Heart right ventricle (tissue), 16 donors: Measurements from ENCODE around the gene TNS1. TPM values are rescaled to one million over a fixed set of nuclear protein-coding genes. Genes with fewer than 3 reads are reported as not detected.

Source experiments
- ATAC-seq, 8 donors: fragments of 200-7000 bp; cut with Tn5 transposase; one replicate each; pipeline ENCODE4 v1.9.1; 2020; ENCODE audit warnings: mild to moderate bottlenecking in 8 of 8, moderate library complexity in 8 of 8, moderate number of reproducible peaks in 1 of 8
- DNase-seq, 2 donors: peaks; one replicate each; pipeline ENCODE4 v3.0.0-alpha.2; 2020
- H3K27ac ChIP-seq, 10 donors: fragments of 200-600 bp; sonication (generic) in 2 of 10; one replicate each; pipeline versions ENCODE4 v1.5.0 to v1.8.0; 2020 to 2022; ENCODE audit warnings: mild to moderate bottlenecking in 3 of 10
- H3K27me3 ChIP-seq, 7 donors: fragments of 200-600 bp; one replicate each; pipeline ENCODE4 v1.8.0; 2021 to 2022; ENCODE audit warnings: mild to moderate bottlenecking in 2 of 7
- H3K36me3 ChIP-seq, 9 donors: fragments of 200-600 bp; sonication (generic) in 1 of 9; one replicate each; pipeline versions ENCODE4 v1.5.0 to v1.8.0; 2020 to 2022; ENCODE audit warnings: mild to moderate bottlenecking in 2 of 9
- H3K4me1 ChIP-seq, 9 donors: fragments of 200-600 bp; sonication (generic) in 1 of 9; one replicate each; pipeline versions ENCODE4 v1.5.0 to v1.8.0; 2020 to 2022; ENCODE audit warnings: mild to moderate bottlenecking in 4 of 9
- H3K4me3 ChIP-seq, 10 donors: fragments of 200-600 bp; sonication (generic) in 2 of 10; one replicate each; pipeline versions ENCODE4 v1.5.0 to v1.8.0; 2020 to 2022; ENCODE audit warnings: mild to moderate bottlenecking in 7 of 10, moderate library complexity in 2 of 10
- H3K9me3 ChIP-seq, 11 donors: fragments of 200-600 bp in 10 of 11; sonication (generic) in 2 of 11; one replicate each; pipeline versions ENCODE4 v1.5.0 to v1.8.0; 2013 to 2022; ENCODE audit warnings: mild to moderate bottlenecking in 2 of 11, control low read depth in 1 of 11, moderate library complexity in 1 of 11
- WGBS, 2 donors: extraction: QIAGEN DNeasy Blood & Tissue Kit; methylation state at CpG; one replicate each; pipeline ENCODE4 v1.1.7; 2013; ENCODE audit warnings: inconsistent platforms in 1 of 2; 5-methylcytosine and 5-hydroxymethylcytosine counted together
- intact Hi-C, 10 donors: fragments of 100-400 bp; cut with DNase I; formaldehyde crosslinking; loops; one replicate each; pipeline versions ENCODE4 v1.11.1 to v1.14.2; 2022
- polyA plus RNA-seq, 2 donors: library from polyadenylated mRNA; stranded (reverse); fragments of 200-250 nt; gene quantifications; one replicate each; pipeline ENCODE4 v1.2.3, GENCODE V29; 2013
- total RNA-seq, 10 donors: library from RNA; stranded (reverse); fragmentation: NEBNext Ultra II Directional in 3 of 10; extraction: Animal tissue kit (Norgen Biotek cat#: 25700) in 3 of 10; gene quantifications; one replicate each; pipeline versions ENCODE4 v1.2.1 to v1.2.4, GENCODE V29; 2021 to 2023
- TF ChIP-seq, protein P1 (sequence below), 9 donors: fragments of 200-600 bp; sonication (generic) in 2 of 9; IDR thresholded peaks; one replicate each; pipeline versions ENCODE4 v1.5.0 to v1.8.0; 2021 to 2022; ENCODE audit warnings: antibody characterized with exemption in 9 of 9, mild to moderate bottlenecking in 5 of 9, moderate library complexity in 1 of 9
- donor health status: Arrhythmogenic right ventricular cardiomyopathy.
- donor health status: ischemic (EF 13 %, LVEDD 7.1; RV severe dilation, severe dysfunction).
- donor health status: healthy with polysubstance abuse.
- donor health status: DM: no; HTN: yes; CAD: no.
- donor health status: DM: no; HTN: no; CAD: no.
- donor health status: ischemic (EF 25% LVEDD 6.9; RV normal size, moderate dysfunction).
- donor health status: ischemic (EF 25% LVEDD 5.7; RV mildly dilated, moderate dysfunction).
- donor health status: healthy.
- donor health status: DM: yes; HTN: yes; CAD: no.
- donor health status: Ischemic cardiomyopathy.
- donor health status: ischemic (EF 35%, LVEDD 5.7; RV mildly dilated, moderate dysfunction).
- donor health status: nonischemic (EF 11% LVEDD 7.7; RV severe dilation, severe dysfunction).
- donor health status: DM: yes; HTN: yes; CAD: no.
- donor health status: PGD.
- donor health status: ischemic (EF 29% LVEDD 5.4; RV normal size, mild dysfunction).
- donor health status: nonischemic (EF 23%, LVEDD 6.1; RV moderate dilation, normal function).

TNS1 gene
- total and polyA plus RNA-seq, 12 donors: 64.6 to 844 (median 731) TPM

DNA sequence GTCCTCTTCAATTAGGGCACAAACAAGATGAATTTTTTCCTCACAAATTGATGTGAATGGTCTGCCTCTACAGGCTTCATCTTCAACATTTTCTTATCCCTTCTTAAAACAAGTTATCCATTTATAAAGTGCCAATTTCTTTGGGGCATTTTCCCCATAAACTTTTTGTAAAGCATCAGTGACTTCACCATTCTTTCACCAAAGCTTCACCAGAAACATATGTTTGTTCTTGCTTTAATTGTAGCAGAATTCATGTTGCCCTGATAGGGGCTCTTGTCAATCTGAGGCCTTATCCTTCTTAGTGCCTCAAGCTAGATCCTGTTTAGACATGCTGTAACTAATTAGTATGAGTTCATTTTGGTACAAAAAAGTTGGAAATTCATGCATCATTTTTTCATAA, 226.2 kb downstream of the TNS1 start:
- TF ChIP-seq, protein P1, sequence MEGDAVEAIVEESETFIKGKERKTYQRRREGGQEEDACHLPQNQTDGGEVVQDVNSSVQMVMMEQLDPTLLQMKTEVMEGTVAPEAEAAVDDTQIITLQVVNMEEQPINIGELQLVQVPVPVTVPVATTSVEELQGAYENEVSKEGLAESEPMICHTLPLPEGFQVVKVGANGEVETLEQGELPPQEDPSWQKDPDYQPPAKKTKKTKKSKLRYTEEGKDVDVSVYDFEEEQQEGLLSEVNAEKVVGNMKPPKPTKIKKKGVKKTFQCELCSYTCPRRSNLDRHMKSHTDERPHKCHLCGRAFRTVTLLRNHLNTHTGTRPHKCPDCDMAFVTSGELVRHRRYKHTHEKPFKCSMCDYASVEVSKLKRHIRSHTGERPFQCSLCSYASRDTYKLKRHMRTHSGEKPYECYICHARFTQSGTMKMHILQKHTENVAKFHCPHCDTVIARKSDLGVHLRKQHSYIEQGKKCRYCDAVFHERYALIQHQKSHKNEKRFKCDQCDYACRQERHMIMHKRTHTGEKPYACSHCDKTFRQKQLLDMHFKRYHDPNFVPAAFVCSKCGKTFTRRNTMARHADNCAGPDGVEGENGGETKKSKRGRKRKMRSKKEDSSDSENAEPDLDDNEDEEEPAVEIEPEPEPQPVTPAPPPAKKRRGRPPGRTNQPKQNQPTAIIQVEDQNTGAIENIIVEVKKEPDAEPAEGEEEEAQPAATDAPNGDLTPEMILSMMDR (IDR thresholded peaks at IDR 0.05): no peak
- no peaks in the 10 kb centered on the region for H3K9me3 ChIP-seq
- H3K4me1 ChIP-seq: no peaks in the 10 kb centered on the region
- DNase-seq (no peak), ATAC-seq (no peak)
- intact Hi-C loops: no loop called here
- H3K27ac ChIP-seq: no peak overlapping the region
- H3K27me3 ChIP-seq: no peaks in the 10 kb centered on the region
- peaks cover 0 to 51% (median 0%) of the 10 kb centered on the region in 9 donors for H3K36me3 ChIP-seq
- no peak overlapping the region for H3K4me3 ChIP-seq

DNA sequence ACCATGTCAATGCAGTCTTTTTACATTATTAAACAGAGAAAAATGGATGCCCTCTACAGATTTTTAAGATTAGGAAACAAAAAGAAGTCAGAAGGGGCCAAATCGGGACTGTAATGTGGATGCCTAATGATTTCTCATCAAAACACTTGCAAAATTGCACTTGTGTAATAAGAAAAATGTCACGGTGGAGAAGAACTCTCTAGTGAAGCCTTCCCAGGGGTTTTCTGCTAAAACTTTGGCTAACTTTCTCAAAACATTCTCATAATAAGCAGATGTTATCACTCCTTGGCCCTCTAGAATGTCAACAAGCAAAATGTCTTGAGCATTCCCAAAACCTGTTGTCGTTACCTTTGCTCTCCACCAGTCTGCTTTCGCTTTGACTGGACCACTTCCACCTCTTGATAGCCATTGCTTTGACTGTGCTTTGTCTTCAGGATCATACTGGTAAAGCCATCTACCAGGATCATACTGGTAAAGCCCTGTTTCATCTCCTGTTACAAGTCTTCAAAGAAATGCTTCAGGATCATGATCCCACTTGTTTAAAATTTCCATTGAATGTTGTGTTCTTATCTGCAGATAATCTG, 226.8 kb downstream of the TNS1 start:
- intact Hi-C loops: no loop called here
- peaks cover 0 to 47% (median 0%) of the 10 kb centered on the region in 9 donors for H3K36me3 ChIP-seq
- H3K27ac ChIP-seq: no peak overlapping the region
- H3K9me3 ChIP-seq: no peaks in the 10 kb centered on the region
- no peaks in the 10 kb centered on the region for H3K4me1 ChIP-seq
- DNase-seq (no peak), ATAC-seq (no peak)
- no peaks in the 10 kb centered on the region for H3K27me3 ChIP-seq
- H3K4me3 ChIP-seq: no peak overlapping the region
- WGBS, 2 donors: 76 to 83% methylated on average over 4 of the region's 4 CpGs
- TF ChIP-seq, protein P1 (IDR thresholded peaks at IDR 0.05): no peak

DNA sequence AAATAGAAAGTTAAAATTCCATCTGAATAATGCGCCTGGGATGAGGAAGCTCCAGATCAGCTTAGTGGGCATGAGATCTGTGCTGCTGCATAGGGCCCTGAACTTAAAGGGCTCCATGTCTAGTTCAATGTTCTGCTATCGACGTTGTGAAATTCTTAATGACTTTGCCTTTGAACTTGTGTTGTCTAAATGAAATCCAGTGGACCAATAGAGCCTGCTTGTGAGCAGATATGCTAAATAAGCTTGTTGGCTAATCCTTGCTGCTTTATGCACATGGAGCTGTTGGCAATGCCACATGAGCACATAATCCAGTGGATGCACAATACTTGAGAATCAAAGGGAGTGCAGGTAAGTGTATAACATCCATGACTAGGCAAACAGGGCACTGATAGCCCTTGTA, 228.6 kb downstream of the TNS1 start:
- intact Hi-C loops: no loop called here
- Histone ChIP-seq H3K9me3 (no peaks in the 10 kb centered on the region), H3K4me3 (no peak overlapping the region), H3K27ac (no peak overlapping the region), H3K27me3 (no peaks in the 10 kb centered on the region), H3K36me3 (peaks cover 0 to 40% (median 0%) of the 10 kb centered on the region in 9 donors), H3K4me1 (no peaks in the 10 kb centered on the region)
- ATAC-seq (no peak), DNase-seq (no peak)
- TF ChIP-seq, protein P1 (IDR thresholded peaks at IDR 0.05): no peak
- WGBS, 2 donors: 89 to 90% methylated on average over 3 of the region's 3 CpGs

DNA sequence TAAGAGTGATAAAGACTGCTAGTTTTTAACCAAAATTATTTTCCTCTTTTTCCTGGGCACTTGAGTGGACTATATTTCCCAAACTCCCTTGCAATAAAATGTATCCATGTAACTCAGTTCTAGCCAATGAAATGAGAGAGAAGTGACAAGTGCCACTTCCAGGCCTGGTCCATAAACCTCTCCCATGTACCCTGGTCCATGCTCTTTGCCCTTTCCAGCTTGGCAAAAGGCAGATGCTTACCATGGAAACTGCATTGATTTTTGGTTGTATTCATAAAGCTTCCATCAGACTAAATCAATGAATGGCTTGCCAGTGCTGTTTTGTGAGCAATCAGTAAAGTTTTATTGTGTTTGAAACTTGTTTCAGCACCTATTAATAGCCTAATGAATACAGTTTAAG, 229.3 kb downstream of the TNS1 start:
- no peaks in the 10 kb centered on the region for H3K4me1 ChIP-seq
- no peak for DNase-seq
- H3K9me3 ChIP-seq: no peaks in the 10 kb centered on the region
- ATAC-seq: no peak
- H3K4me3 ChIP-seq: no peak overlapping the region
- TF ChIP-seq, protein P1 (IDR thresholded peaks at IDR 0.05): no peak
- no peaks in the 10 kb centered on the region for H3K27me3 ChIP-seq
- intact Hi-C loops: no loop called here
- no peak overlapping the region for H3K27ac ChIP-seq
- peaks cover 0 to 40% (median 0%) of the 10 kb centered on the region in 9 donors for H3K36me3 ChIP-seq
